Measurements from ENCODE around the gene BCKDHA.

DNA sequence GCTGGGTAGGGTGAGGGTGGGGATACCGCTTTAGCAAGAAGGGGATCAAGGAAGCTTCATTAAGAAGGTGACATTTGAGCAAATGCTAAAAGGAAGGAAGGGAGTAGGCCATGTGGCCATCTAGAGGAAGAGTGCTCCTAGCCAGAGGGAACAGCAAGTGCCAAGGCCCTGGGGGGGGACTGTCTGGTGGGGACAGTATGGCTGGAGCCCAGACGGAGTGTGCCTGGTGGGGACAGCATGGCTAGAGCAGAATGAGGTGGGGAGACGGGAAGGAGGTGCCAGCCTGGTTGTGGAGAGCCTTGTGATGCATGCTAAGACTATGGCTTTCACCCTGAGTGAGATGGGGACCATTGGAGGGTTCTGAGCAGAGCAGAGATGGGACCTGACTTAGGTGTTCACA, 41.8 kb upstream of the BCKDHA start:
- TF ChIP-seq, protein P1, sequence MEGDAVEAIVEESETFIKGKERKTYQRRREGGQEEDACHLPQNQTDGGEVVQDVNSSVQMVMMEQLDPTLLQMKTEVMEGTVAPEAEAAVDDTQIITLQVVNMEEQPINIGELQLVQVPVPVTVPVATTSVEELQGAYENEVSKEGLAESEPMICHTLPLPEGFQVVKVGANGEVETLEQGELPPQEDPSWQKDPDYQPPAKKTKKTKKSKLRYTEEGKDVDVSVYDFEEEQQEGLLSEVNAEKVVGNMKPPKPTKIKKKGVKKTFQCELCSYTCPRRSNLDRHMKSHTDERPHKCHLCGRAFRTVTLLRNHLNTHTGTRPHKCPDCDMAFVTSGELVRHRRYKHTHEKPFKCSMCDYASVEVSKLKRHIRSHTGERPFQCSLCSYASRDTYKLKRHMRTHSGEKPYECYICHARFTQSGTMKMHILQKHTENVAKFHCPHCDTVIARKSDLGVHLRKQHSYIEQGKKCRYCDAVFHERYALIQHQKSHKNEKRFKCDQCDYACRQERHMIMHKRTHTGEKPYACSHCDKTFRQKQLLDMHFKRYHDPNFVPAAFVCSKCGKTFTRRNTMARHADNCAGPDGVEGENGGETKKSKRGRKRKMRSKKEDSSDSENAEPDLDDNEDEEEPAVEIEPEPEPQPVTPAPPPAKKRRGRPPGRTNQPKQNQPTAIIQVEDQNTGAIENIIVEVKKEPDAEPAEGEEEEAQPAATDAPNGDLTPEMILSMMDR (IDR thresholded peaks at IDR 0.05; ENCODE audit: low read length), result no peak
- no peak for TF ChIP-seq EZH2 (optimal IDR thresholded peaks at IDR 0.05; ENCODE audit: low read depth, low read length)

All from MM.1S (cell line).